HepG2 (cell line): ENCODE measurements around the gene MOV10L1. TPM values are rescaled to one million over a fixed set of nuclear protein-coding genes. Genes with fewer than 3 reads are reported as not detected.

Experiments
- ATF7-NPFF ChIP-seq: sonication (generic); formaldehyde crosslinking; IDR thresholded peaks from 2 replicates; pipeline ENCODE4 v1.8.1; 2023; ENCODE audit warnings: mild to moderate bottlenecking, low read depth, missing genetic modification reagents, moderate library complexity
- GPBP1L1 ChIP-seq: sonication (generic); formaldehyde crosslinking; IDR thresholded peaks from 2 replicates; pipeline ENCODE4 v1.5.0; 2020; ENCODE audit warnings: mild to moderate bottlenecking, missing genetic modification reagents
- JDP2 ChIP-seq: sonication (generic); formaldehyde crosslinking; IDR thresholded peaks from 2 replicates; pipeline ENCODE4 v1.8.1; 2022; ENCODE audit warnings: missing genetic modification reagents, borderline replicate concordance
- MED1 ChIP-seq: sonication (generic); formaldehyde crosslinking; IDR thresholded peaks from 2 replicates; pipeline ENCODE4 v1.4.0; 2020; ENCODE audit warnings: missing genetic modification reagents
- MLLT10 ChIP-seq: sonication (generic); formaldehyde crosslinking; IDR thresholded peaks from 2 replicates; pipeline ENCODE4 v1.4.0; 2020; ENCODE audit warnings: missing genetic modification reagents
- MXD4 ChIP-seq: IDR thresholded peaks from 2 replicates; pipeline ENCODE4 v1.6.1; 2016; ENCODE audit warnings: mild to moderate bottlenecking, missing biosample characterization, missing genetic modification reagents
- NAIF1 ChIP-seq: sonication (generic); formaldehyde crosslinking; IDR thresholded peaks from 2 replicates; pipeline ENCODE4 v1.5.0; 2020; ENCODE audit warnings: mild to moderate bottlenecking, missing genetic modification reagents, borderline replicate concordance
- PAX8 ChIP-seq: sonication (generic); formaldehyde crosslinking; IDR thresholded peaks from 2 replicates; pipeline ENCODE4 v1.8.0; 2022; ENCODE audit warnings: mild to moderate bottlenecking, missing genetic modification reagents, borderline replicate concordance
- PHF8 ChIP-seq: sonication (generic); formaldehyde crosslinking; IDR thresholded peaks from 2 replicates; pipeline ENCODE4 v1.5.0; 2020; ENCODE audit warnings: missing genetic modification reagents
- RBM22 ChIP-seq: fragments of 200-400 bp; formaldehyde crosslinking; optimal IDR thresholded peaks from 2 replicates; pipeline ENCODE3; 2017; ENCODE audit warnings: mild to moderate bottlenecking, low read length, moderate library complexity
- SMYD3 ChIP-seq: sonication (generic); formaldehyde crosslinking; IDR thresholded peaks from 2 replicates; pipeline ENCODE4 v1.8.1; 2023; ENCODE audit warnings: mild to moderate bottlenecking, missing genetic modification reagents
- ZBTB7A ChIP-seq: sonication (generic); formaldehyde crosslinking; IDR thresholded peaks from 2 replicates; pipeline ENCODE4 v1.8.0; 2022; ENCODE audit warnings: mild to moderate bottlenecking, missing genetic modification reagents
- ZNF558 ChIP-seq: sonication (generic); formaldehyde crosslinking; IDR thresholded peaks from 2 replicates; pipeline ENCODE4 v1.9.0; 2022; ENCODE audit warnings: mild to moderate bottlenecking, missing genetic modification reagents, borderline replicate concordance
- ZNF572 ChIP-seq: sonication (generic); formaldehyde crosslinking; IDR thresholded peaks from 2 replicates; pipeline ENCODE4 v1.5.1; 2020; ENCODE audit warnings: mild to moderate bottlenecking, missing genetic modification reagents
- ZNF646 ChIP-seq: sonication (generic); formaldehyde crosslinking; IDR thresholded peaks from 2 replicates; pipeline ENCODE4 v1.9.0; 2021; ENCODE audit warnings: mild to moderate bottlenecking, missing genetic modification reagents
- ZNF678 ChIP-seq: sonication (generic); formaldehyde crosslinking; IDR thresholded peaks from 2 replicates; pipeline ENCODE4 v1.4.0; 2020; ENCODE audit warnings: mild to moderate bottlenecking, missing genetic modification reagents
- ZNF782 ChIP-seq: sonication (generic); formaldehyde crosslinking; IDR thresholded peaks from 2 replicates; pipeline ENCODE4 v1.4.0; 2020; ENCODE audit warnings: missing genetic modification reagents, mild to moderate bottlenecking, borderline replicate concordance
- ZSCAN22 ChIP-seq: sonication (generic); formaldehyde crosslinking; IDR thresholded peaks from 2 replicates; pipeline ENCODE4 v1.4.0; 2020; ENCODE audit warnings: mild to moderate bottlenecking, missing genetic modification reagents
- polyA plus RNA-seq, 8 experiments: library from polyadenylated mRNA; depleted of rRNA in 3 of 8; stranded (reverse) in 7 of 8; unstranded in 1 of 8; fragments of >200 nt; fragmentation: Illumina TruSeq in 4 of 8; extraction: Trizol in 4 of 8; gene quantifications; 2 replicates each; pipeline versions ENCODE4 v1.2.1 to v1.2.3, GENCODE V29; 2011 to 2016; ENCODE audit warnings: low read depth in 4 of 8, missing spikeins in 1 of 8, mixed read lengths in 1 of 8; ENCODE audit not compliant: insufficient read depth in 1 of 8
- total RNA-seq, 5 experiments: library from RNA; depleted of rRNA; stranded (reverse); fragments of >200 nt; fragmentation: Illumina TruSeq; extraction: Trizol; gene quantifications; 2 replicates each; pipeline ENCODE4 v1.2.3, GENCODE V29; 2016; ENCODE audit warnings: low read depth in 1 of 5
- TF ChIP-seq, protein P1 (sequence below): IDR thresholded peaks from 2 replicates; pipeline ENCODE4 v1.6.1; 2016; ENCODE audit warnings: missing biosample characterization, missing genetic modification reagents, low read depth

The MOV10L1 gene
- total and polyA plus RNA-seq, 2 of the 13 experiments (the other 11 are each of a cell fraction or from before 2014, with no cell fraction given), result 0.11 to 0.12 TPM

GRCh38 chr22:50200461-50201190 is 110.8 kb downstream of the MOV10L1 start, which contains the start of gene SELENOO (continued):
- TF ChIP-seq ZNF646 (CRISPR knock-in tag) (no peak), MLLT10 (CRISPR knock-in tag) (no peak), NAIF1 (CRISPR knock-in tag) (no peak), SMYD3 (no peak), ZNF782 (no peak), MED1 (peak; percentile 20; the same call in 1 of the 2 replicates), RBM22 (no peak), GPBP1L1 (CRISPR knock-in tag) (no peak), JDP2 (CRISPR knock-in tag) (no peak), ZSCAN22 (CRISPR knock-in tag) (no peak), ZNF558 (CRISPR knock-in tag) (peak; percentile 58; the same call in 1 of the 2 replicates), ATF7-NPFF (CRISPR knock-in tag) (no peak), PAX8 (CRISPR knock-in tag) (no peak), ZNF678 (CRISPR knock-in tag) (no peak), ZBTB7A (CRISPR knock-in tag) (no peak), MXD4 (CRISPR knock-in tag) (no peak), ZNF572 (CRISPR knock-in tag) (no peak), PHF8 (CRISPR knock-in tag) (peak; percentile 44; the same call in 1 of the 2 replicates)
- TF ChIP-seq, protein P1, sequence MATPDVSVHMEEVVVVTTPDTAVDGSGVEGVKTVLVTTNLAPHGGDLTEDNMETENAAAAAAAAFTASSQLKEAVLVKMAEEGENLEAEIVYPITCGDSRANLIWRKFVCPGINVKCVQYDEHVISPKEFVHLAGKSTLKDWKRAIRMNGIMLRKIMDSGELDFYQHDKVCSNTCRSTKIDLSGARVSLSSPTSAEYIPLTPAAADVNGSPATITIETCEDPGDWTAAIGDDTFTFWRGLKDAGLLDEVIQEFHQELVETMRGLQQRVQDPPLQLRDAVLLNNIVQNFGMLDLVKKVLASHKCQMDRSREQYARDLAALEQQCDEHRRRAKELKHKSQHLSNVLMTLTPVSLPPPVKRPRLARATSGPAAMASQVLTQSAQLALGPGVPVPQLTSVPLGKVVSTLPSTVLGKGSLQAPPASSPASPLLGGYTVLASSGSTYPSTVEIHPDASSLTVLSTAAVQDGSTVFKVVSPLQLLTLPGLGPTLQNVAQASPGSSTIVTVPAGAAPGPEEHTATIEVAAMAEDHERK, result no peak; the same call in 1 of the 2 replicates
